Caki2 (cell line): ENCODE data around the gene ZNF30. TPM values are rescaled to one million over a fixed set of nuclear protein-coding genes. Genes with fewer than 3 reads are reported as not detected.
"Not testable (repeated sequence)": the region's sequence is repeated elsewhere in the genome, so short reads cannot be mapped to it uniquely, and the experiment has no call there.

Experiments
- DNase-seq: peaks from one replicate; pipeline ENCODE4 v3.0.0-alpha.2; 2015; ENCODE audit warnings: low read depth
- in situ Hi-C: cut with HindIII; loops from 2 replicates; pipeline ENCODE4 v1.10.0; 2016; ENCODE audit warnings: low sequenced_read_pairs, low pct_unique_long_range_greater_than_20kb, mixed read lengths
- total RNA-seq: library from RNA; depleted of rRNA; stranded (reverse); fragments of >200 nt; shearing (Covaris generic); gene quantifications from 2 replicates; pipeline ENCODE4 v1.2.3, GENCODE V29; 2014; ENCODE audit warnings: low replicate concordance

Gene ZNF30
- total RNA-seq, 1 experiment from 2014 or later: 2.7 TPM

DNA sequence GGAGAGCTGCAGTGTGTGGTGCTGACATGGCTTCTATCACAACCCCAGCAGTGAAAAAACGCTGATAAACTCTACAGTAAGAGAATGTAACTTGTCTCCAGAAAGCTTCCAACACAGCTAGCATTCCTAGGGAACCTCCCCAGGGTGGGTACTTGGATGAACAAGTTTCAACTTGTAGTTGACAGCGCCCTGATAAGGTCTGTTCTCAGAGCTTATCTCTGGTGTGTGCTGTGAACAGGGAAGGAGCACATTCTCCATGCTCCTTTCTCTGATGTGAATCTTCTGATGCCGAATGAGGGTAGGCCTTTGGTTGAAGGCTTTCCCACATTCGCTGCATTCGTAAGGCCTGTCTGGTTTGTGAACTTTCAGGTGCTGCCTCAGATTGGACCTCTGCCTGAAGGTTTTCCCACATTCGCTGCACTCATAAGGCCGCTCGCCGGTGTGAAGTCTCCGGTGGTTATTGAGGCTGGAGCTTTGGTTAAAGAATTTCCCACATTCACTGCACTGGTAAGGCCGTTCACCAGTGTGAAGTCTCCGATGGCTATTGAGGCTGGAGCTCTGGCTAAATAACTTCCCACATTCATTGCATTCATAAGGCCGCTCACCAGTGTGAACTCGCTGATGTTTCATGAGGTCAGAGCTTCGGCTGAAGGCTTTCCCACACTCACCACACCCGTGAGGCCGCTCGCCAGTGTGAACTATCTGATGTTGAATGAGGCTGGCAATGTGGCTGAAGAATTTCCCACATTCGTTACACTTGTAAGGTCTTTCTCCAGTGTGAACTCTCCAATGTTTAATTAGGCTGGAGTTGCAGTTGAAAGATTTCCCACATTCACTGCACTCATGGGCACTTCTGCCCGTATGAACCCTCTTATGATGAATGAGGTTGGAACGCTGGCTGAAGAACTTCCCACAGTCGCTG lies 31.4 kb downstream of the ZNF30 start:
- no peak for DNase-seq

DNA sequence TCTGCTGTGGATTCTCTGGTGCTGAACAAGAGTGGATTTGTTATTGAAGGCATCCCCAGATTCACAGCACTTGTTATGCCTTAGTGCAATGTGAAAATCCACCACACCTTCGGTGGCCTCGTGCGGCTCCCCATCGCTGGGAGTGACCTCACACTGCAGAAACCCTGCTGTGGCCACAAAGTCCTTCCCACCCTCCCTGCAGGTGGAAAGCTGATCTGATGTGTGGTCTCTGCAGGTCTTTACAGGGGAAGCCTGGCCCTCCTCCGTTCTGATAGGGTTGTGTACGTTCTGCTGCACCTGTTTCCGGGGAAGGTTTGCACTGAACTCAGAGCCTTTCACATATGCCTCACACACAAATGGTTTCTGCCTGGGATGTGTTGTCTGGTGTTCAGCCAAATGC lies 32.3 kb downstream of the ZNF30 start:
- DNase-seq: no peak
- in situ Hi-C loops: no loop called here

More for the DNA sequence above, 31.4 kb downstream of the ZNF30 start:
- in situ Hi-C loops: no loop called here

DNA sequence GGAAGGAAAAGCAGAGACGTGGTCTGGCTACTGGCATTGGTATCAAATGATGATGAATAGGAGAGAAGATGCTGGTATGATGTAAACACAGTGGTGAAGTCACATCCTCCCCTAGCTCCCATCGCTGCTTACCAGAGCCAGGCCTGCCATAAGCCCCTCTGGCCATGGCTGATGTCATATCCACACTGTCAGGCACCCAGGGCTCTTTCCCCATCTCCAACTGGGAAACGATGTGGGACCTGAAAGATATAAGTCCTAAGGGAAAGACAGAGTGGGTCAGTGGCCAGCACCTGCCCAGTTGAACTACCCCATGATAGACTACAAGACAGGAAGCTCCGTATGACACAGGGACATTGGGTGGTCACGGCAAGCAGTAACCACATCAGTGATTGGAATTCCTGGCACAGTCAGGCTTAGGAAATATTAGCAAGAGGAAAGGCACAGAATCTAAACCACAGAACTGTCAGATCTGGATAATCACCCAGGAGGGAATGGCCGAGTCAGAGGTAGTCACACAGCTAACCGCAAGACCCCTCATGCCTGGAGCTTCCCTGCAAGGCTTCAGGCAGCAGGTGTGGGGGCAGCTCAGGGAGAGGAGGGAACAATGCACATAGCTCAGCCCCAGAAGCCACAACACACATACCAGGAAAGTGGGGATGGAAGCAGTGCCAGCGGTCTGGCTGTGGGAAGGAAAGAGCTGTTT lies 33.6 kb downstream of the ZNF30 start:
- no peak for DNase-seq
- in situ Hi-C loops: no loop called here

DNA sequence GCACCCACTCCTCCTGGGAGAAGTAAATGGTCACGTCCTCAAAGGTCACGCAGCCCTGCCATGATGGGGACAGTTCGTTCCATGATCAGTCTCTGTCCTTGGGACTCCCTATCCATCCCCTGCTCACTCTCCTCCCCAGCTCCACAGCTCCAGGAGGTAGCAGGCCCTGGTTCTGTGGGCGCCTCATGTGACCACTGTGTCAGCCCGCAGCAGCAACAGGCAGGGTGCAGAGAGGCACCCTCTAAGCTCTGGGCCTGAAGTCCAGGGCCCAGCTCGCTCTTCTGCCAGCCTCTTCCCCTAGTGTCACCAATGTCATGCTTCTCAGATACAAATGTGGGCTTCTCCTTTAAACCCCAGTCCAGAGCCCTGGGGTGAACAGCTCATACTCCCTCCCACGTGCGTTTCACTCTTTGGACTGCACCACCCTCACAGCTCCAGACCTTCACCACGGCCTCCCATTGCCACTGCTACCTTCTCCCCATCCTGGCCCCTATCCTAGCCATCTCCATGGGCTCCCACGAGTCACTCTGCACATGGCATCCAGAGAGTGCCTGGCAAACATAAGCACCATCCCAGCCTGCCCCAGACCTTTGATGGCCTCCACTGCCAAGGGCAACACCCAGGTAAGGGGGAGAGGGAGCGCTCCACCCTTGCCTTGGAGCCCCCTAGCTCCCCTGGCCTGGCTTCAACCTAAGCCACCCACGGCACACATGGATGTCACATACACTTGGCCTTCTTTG lies 34.4 kb downstream of the ZNF30 start:
- in situ Hi-C loops: no loop called here
- DNase-seq: no peak

DNA sequence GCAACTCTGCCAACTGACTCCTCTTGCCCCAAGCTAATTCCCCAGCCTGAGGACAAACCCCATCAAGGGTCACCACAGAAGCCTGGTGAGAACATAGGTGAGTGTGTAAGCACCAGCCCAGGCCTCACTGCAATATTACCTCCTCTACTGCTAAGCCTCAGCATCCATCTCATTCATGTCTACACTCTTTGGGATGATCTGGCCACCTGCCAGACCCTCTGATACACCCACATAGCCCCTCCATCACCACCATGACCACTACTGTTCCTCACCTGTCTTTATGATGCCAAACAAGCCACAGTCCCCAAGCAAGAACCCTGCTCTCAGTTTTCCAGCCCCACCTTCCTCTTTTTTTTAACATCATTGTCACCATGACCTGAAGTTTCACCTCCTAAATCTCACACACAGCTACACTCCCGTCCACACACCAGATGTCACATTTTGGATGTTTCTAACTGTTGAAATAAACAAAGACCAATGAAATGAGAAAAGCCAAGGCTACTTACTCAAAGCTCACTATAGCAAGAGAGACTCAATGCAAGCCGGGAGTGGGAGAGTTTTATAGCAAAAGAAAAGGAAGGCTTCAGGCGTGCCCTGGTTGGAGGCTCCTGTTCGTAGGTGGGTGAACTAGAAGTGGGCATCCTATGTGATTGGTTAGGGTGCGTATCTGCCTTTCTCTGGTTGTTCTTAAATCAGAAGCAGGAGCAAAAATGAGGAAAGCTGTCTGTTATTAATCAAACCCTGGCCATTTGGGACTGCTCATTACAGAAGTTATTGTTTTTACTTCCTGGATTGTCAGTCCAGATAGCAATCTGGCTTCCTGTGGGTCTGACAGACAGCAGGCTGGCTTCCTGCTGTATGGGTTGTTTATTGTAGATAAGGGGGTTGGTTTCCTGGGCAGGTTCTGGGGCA lies 35.3 kb downstream of the ZNF30 start:
- DNase-seq: no peak
- in situ Hi-C loops: no loop called here

DNA sequence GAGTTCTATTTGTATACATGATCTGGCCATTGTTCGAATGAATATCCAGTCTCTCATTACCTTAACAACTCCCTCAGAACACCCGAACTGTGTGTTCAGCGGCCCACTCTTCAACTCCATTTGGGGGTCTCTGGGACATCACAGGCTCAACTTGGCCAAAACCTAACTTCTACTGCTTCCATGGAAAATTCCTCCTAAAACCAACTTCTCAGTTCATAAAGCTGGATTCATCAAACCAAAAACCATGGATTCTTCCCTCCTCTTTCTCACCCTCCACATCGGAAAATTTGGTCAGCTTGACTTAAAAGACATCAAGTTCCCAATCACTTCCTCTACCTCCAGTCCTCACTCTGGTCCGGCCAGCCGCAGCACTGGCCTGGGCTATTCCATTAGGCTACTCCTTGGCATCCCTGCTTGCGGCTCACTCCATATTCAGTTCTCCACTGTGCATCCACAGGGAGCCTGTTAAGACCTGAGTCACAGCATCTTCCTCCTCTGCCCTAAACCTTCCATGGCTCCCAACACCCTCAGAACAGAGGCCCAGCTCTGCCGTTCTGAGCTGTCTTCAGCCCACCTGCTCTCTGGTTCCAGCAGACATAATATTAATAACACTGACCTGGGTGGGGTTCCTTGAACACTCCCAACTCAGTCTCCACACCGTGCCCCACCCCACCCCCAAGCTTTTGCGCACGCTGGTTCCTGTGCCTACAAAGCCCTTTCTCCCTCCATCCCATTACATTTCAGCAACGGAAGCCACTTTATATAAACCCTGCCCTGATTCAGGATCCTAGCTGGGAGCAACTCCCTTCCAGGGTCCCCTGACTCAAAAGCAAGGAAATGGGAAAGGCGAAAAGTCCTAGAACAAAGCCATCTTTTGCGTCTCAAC lies 36.2 kb downstream of the ZNF30 start:
- in situ Hi-C loops: no loop called here
- no peak for DNase-seq

DNA sequence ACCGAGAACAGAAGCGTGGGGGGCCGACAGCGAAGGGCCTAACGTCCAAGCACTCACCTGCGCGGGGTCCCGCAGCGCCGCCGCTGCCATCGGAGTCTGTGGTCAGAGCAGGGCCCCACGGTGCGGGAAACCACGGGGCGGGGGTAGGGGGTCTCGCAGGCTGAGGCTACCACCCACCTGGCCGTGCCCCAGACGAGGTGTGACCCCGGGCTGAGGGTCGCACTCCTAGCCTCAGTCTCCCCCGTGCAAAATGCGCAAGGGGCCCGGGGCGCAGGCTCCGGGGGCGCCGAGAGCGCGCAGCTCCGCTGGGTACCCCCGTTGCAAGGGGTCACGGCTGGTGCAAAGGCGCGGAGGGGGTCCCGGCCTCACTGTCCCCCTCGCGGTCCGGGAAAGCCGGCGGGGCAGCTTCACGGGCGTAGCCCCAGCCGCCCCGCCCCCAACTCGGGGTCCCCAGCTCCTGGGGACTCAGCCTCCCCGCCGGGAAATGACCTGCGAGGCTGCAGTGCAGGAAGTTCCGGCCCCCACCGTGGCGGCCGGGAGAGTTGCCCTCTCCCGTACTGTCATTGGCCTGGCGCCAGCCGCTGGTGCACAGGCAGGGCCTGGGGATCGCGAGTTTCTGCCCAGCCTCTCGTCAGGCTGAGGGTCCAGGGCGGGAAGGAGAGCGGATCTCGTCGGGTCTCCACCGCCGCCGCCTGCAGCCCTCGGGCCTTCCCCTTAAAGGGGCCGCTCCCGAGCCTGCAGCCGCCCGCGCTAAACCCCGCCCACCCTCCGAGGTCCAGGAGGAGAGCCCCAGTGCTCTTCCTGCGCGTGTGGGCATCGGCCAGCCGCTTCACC lies 37.1 kb downstream of the ZNF30 start, which contains the start of gene ZNF792:
ZNF792 (minus strand) TSS at position 657 of the 834 bp plus-strand sequence; CDS start at position 90, 567 bp downstream.
- in situ Hi-C loops: no loop called here
- peak; percentile 48 for DNase-seq

DNA sequence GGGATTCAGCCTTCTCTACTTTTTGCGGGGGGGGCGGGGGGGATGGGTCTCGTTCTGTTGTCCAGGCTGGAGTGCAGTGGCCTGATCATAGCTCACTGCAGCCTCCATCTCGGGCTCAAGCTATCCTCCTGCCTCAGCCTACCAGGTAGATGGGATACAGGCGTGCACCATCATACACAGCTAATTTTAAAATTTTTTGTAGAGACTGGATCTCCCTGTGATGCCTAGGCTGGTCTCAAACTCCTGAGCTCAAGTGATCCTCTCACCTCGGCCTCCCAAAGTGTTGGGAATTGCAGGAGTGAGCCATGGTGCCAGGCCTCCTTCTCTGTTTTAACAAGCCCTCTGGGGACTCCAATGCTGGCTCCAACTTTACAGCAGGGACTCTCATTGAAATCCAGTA lies 37.9 kb downstream of the ZNF30 start:
- DNase-seq: no peak
- in situ Hi-C loops: no loop called here

DNA sequence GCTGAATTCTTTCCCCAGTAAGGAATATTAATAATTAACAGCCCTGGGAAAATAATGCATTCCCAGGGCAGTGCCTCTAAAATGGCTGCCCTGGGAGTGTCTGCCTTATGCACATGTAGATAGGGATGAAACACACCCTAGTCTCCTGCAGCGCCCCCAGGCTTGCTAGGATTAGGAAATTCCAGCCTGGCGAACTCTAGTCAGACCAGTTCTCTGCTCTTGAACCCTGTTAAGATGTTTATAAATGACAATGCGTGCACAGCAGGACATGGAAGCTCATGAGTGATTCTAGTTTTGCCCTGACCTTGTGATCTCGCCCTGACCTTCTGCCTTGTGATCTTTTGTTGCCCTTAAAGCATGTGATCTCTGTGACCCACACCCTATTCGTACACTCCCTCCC lies 38.8 kb downstream of the ZNF30 start:
- DNase-seq, in situ Hi-C loops: not testable (repeated sequence)

DNA sequence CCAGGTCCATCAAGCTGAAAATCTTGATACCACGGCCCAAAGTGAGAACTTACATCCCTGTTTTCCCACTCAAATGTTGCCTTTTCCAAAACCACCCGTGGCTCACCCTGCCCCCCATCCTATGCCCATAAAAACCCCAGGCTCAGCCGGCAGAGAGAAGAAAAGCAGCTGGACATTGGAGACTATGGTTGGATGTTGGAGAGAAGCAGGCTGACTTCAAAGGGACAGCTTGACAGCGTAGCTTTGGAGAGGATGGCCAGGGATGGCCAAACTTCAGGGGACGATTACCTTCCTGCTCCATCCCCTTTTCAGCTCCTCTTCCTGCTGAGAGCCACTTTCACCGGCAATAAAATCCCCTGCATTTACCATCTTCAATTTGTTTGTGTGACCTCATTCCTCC lies 40.8 kb downstream of the ZNF30 start:
- in situ Hi-C loops: no loop called here
- no peak for DNase-seq

DNA sequence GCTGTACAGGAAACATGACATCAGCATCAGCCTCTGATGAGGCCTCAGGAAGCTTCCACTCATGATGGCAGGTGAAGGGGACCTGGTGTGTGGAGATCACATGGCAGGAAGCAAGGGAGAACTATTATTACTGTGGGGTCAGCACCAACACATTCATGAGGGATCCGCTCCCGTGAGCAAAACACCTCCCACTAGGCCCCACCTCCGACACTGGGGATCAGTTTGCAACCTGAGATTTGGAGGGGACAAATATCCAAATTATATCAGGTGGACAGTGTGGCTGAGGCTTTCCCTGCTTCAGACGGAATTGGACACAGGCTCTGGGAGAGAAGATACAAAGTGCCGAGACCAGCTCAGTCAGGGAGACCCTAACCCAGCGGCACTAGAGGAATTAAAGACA lies 43.0 kb downstream of the ZNF30 start:
- DNase-seq: no peak
- in situ Hi-C loops: no loop called here

DNA sequence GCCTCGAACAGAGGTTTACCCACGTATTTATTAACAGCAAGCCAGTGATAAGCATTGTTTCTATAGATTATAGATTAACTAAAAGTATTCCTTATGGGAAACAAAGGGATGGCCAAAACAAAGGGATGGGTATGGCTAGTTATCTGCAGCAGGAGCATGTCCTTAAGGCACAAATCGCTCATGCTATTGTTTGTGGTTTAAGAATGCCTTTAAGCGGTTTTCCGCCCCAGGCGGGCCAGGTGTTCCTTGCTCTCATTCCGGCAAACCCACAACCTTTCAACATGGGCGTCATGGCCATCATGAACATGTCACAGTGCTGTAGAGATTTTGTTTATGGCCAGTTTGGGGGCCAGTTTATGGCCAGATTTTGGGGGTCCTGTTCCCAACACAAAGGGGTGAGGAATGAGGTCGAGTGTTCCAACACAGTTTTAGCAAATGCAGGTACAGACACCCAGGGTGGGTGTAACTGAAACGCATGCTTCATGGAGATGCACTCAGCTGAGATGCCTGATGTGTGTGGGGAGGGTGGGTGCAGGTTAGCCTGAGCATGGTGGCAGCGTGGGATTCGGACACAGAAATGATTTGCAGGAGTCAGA lies 43.6 kb downstream of the ZNF30 start:
- in situ Hi-C loops, DNase-seq: not testable (repeated sequence)

DNA sequence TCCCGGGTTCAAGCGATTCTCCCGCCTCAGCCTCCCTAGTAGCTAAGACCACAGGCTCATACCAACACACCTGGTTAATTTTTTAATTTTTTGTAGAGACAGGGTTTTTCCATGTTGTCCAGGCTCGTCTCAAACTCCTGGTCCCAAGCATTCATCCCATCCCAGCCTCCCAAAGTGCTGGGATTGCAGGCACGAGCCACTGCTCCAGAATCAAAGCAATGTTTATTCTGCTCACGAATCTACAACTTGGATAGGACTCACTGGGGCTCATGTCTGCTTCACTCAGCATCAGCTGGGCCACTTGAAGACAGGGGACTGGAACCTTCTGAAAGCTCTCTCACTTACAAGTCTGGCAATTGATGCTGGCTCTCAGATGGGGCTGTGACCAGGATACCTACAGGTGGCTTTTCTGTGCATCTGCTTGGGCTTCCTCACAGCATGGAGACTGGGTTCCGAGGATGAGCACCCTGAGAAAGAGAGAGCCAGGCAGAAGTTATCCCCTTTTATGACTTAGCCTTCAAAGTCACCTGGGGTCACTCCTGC lies 45.5 kb downstream of the ZNF30 start:
- in situ Hi-C loops: no loop called here
- DNase-seq: no peak

DNA sequence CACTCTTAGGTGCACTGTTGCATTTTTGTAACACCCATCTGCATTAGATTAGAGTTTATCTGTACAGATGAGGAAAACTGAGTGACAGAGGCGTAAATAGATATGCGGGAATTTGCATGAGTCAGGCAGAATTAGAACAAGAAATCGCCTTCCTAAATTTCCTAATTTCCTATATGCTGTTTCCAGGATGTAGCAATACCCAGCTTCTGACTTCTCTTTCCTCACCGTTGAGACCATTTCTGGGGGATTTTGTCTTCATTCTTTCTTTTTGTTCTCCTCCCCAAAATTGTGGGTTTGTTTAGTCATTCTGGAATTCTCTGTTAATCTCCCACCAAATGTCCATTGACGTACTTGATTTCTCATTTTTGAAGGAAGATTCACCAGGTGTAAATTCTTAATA lies 47.9 kb downstream of the ZNF30 start:
- in situ Hi-C loops: no loop called here
- DNase-seq: no peak

DNA sequence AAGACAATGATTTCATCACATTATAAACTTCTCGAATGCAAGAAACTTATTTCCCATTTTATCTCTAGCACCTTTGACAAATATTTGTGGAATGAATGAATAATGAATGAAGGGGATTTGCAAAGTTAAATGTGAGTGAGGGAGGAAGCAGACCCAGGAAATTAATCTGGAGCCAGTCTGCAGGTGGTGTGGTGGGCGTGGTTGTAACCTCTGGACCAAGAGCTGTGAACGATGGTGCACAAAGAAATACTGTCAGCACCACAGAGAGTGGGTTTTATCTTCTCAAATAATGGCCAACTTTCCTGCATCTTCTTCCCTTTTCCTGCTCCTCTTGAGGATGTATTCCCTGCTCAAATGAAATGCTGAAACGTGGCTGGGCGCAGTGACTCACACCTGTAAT lies 48.4 kb downstream of the ZNF30 start:
- in situ Hi-C loops: no loop called here
- no peak for DNase-seq

DNA sequence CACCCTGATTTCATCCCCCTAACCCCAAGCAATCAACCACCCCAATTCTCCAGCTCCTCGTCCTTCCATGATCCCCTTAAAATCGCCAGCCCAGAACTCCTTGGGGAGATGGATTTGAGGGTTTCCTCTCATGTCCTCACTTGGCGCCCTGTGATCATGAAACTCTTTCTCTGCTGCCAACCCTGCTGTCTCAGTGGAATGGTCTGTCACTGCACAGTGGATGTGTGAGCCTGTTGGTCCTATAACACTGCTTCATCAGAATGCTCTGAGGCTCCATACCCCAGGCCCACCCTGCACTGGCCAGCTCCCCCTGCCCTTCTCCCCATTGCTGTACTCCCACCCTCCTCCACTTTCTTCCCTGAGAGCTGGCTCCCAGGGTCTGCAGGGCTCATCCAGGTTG lies 49.9 kb downstream of the ZNF30 start:
- no peak for DNase-seq
- in situ Hi-C loops: no loop called here
